Sigmoid colon (tissue), 7 donors: ENCODE measurements around the gene STRBP. TPM values are rescaled to one million over a fixed set of nuclear protein-coding genes. Genes with fewer than 3 reads are reported as not detected.

Experiments used
- DNase-seq: peaks from one replicate; pipeline ENCODE4 v3.0.0-alpha.2; 2019
- H3K27ac ChIP-seq, 4 donors: fragments of 200-600 bp; sonication (generic); one replicate each; pipeline ENCODE4 v1.5.1; 2016 to 2019; ENCODE audit warnings: mild to moderate bottlenecking in 1 of 4
- H3K27me3 ChIP-seq, 3 donors: fragments of 200-600 bp; sonication (generic); one replicate each; pipeline ENCODE4 v1.5.1; 2019; ENCODE audit warnings: mild to moderate bottlenecking in 1 of 3
- H3K36me3 ChIP-seq, 4 donors: fragments of 200-600 bp; sonication (generic); one replicate each; pipeline ENCODE4 v1.5.1; 2016 to 2019
- H3K4me1 ChIP-seq, 4 donors: fragments of 200-600 bp; sonication (generic); one replicate each; pipeline ENCODE4 v1.5.1; 2017 to 2019
- H3K4me3 ChIP-seq, 4 donors: fragments of 200-600 bp; sonication (generic); one replicate each; pipeline ENCODE4 v1.5.1; 2017 to 2019; ENCODE audit warnings: mild to moderate bottlenecking in 2 of 4, moderate library complexity in 1 of 4
- H3K9me3 ChIP-seq, 4 donors: fragments of 200-600 bp in 3 of 4; sonication (generic) in 3 of 4; one replicate each; pipeline versions ENCODE4 v1.5.1 to v1.6.1; 2013 to 2019
- EP300 ChIP-seq, 4 donors: sonication (generic); formaldehyde crosslinking; IDR thresholded peaks; one replicate each; pipeline ENCODE4 v1.6.1; 2017; ENCODE audit warnings: antibody characterized with exemption in 4 of 4
- POLR2A ChIP-seq, 2 donors: fragments of 450-650 bp; IDR thresholded peaks; one replicate each; pipeline ENCODE4 v1.6.1; 2016; ENCODE audit warnings: antibody characterized with exemption in 2 of 2, mild to moderate bottlenecking in 2 of 2, moderate library complexity in 2 of 2
- POLR2AphosphoS5 ChIP-seq, 4 donors: sonication (generic); formaldehyde crosslinking; IDR thresholded peaks; one replicate each; pipeline ENCODE4 v1.6.1; 2017; ENCODE audit warnings: antibody characterized with exemption in 4 of 4
- WGBS, 2 donors: extraction: QIAGEN DNeasy Blood & Tissue Kit; methylation state at CpG; one replicate each; pipeline ENCODE4 v1.1.7; 2013; 5-methylcytosine and 5-hydroxymethylcytosine counted together
- intact Hi-C: fragments of 100-400 bp; cut with DNase I; formaldehyde crosslinking; loops from one replicate; pipeline ENCODE4 v1.15.1; 2023
- polyA plus RNA-seq, 3 donors: library from polyadenylated mRNA; stranded (reverse); fragments of 200-250 nt; gene quantifications; one replicate each; pipeline ENCODE4 v1.2.3, GENCODE V29; 2013
- total RNA-seq, 4 donors: library from RNA; depleted of rRNA; stranded (reverse); fragments of >200 nt; gene quantifications; one replicate each; pipeline ENCODE4 v1.1.0, GENCODE V29; 2016
- TF ChIP-seq, protein P1 (sequence below), 4 experiments: fragments of 450-650 bp in 3 of 4; fragments of 200-600 bp in 1 of 4; IDR thresholded peaks; one replicate each; pipeline ENCODE4 v1.5.1; 2016 to 2019; ENCODE audit warnings: antibody characterized with exemption in 4 of 4, mild to moderate bottlenecking in 3 of 4, moderate library complexity in 2 of 4
- donor health status: healthy with polysubstance abuse.
- donor health status: Bipolar disorder and iron deficiency.
- donor health status: healthy.

STRBP gene
- total RNA-seq (10 to 100 TPM; 13.3 to 18.2 (median 16.1) TPM), polyA plus RNA-seq (10 to 100 TPM; 18.0 to 32.2 (median 29.4) TPM)

DNA sequence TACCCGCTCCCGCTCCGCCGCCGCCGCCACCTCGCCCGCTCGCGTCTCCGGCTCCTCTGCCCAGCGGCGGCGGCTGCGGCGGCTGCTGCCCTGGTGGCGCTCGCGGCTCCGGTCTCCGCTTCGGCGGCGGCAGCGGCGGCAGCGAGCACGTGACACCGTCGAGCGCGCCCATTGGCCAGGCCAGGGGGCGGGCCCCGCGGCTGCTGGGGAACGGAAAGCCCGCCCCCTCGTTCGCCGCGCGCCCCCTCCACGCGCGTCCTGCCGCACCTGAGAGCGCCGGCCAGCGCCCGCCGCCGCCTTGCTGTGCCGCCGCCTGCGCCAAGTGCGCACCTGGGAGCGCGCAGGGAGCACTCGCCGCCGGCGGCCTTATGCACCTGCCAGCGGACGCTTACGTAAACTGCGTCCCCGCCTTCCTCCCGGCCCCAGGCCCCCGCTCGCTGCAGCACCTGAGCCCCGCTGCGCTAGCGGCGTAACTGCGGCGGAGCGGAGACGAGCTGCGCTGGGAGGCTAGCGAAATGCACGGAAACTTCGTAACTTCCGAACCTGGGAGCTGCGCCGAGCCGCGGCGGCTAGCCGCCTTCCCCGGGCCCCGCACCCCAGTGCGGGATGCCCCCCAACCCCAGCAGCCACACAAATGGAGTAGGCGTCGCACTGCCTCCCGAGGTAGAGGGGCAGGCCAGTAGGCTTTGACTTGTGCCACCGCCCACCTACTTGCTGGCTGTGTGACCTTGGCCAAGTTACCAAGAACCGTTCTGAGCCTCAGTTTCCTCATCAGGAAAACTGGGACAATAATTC, at the start of gene STRBP:
Gene STRBP (minus strand): TSS at position 122 of the 795 bp plus-strand sequence. CDS start 84,452 bp downstream, outside the sequence.
- peak; percentile 92 for DNase-seq
- Histone ChIP-seq H3K4me1 (peaks cover 0 to 14% (median 13%) of the 10 kb centered on the region in 4 donors), H3K27me3 (no peaks in the 10 kb centered on the region), H3K4me3 (peak within 1 kb of the TSS; percentile 61 to 94 (median 76)), H3K27ac (peak within 1 kb of the TSS; percentile 70 to 75 (median 72)), H3K9me3 (no peaks in the 10 kb centered on the region), H3K36me3 (no peaks in the 10 kb centered on the region)
- intact Hi-C loops, result loop anchor here (5.0 kb wide), 1 partner anchor 79 kb away; no protein-coding TSS in a partner anchor
- TF ChIP-seq POLR2AphosphoS5 (IDR thresholded peaks at IDR 0.05), result peak in 1 of 4 donors; percentile 28
- TF ChIP-seq, protein P1, sequence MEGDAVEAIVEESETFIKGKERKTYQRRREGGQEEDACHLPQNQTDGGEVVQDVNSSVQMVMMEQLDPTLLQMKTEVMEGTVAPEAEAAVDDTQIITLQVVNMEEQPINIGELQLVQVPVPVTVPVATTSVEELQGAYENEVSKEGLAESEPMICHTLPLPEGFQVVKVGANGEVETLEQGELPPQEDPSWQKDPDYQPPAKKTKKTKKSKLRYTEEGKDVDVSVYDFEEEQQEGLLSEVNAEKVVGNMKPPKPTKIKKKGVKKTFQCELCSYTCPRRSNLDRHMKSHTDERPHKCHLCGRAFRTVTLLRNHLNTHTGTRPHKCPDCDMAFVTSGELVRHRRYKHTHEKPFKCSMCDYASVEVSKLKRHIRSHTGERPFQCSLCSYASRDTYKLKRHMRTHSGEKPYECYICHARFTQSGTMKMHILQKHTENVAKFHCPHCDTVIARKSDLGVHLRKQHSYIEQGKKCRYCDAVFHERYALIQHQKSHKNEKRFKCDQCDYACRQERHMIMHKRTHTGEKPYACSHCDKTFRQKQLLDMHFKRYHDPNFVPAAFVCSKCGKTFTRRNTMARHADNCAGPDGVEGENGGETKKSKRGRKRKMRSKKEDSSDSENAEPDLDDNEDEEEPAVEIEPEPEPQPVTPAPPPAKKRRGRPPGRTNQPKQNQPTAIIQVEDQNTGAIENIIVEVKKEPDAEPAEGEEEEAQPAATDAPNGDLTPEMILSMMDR (IDR thresholded peaks at IDR 0.05), result no peak
- 0 to 1% methylated on average over 97 of the region's 97 CpGs for WGBS, 2 donors

DNA sequence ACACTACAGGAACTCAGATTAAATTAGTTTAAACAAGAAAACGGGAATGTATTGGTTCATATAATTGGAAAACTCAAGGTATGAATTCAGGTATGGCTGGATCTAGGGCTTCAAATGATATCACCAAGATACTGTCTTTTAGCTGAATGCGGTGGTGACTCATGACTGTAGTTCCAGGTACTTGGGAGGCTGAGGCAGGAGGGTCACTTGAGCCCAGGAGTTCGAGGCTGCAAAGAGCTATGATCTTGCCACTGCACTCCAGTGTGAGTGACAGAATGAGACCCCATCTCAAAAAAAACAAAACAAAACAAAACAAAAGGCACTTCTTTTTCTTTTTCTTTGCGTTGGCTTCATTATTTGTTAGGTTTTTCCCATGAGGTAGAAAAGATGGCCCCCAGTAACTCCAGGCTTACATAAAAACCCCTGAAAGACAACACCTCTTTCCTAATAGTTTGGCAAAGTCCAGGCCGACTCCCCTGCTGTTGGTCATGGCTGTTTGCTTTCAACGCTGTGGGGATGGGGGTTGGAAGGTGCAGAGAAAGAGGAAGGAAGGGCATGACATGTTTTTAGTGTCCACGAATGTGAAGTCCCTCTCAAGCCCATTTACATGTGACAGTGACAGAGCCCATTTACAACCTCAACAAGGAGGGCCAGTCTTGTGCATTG, 47.8 kb upstream of the STRBP start:
- peaks cover 0 to 21% (median 17%) of the 10 kb centered on the region in 4 donors for H3K4me1 ChIP-seq
- 67 to 73% methylated on average over 7 of the region's 7 CpGs for WGBS, 2 donors
- H3K36me3 ChIP-seq, result no peaks in the 10 kb centered on the region
- intact Hi-C loops, result no loop called here
- DNase-seq, result no peak
- H3K9me3 ChIP-seq, result no peaks in the 10 kb centered on the region
- no peak overlapping the region for H3K27ac ChIP-seq
- no peaks in the 10 kb centered on the region for H3K27me3 ChIP-seq
- no peak for TF ChIP-seq EP300 (IDR thresholded peaks at IDR 0.05)
- no peak for TF ChIP-seq POLR2A (IDR thresholded peaks at IDR 0.05)
- no peak for TF ChIP-seq POLR2AphosphoS5 (IDR thresholded peaks at IDR 0.05)
- TF ChIP-seq, protein P1 (IDR thresholded peaks at IDR 0.05), result no peak
- no peak overlapping the region for H3K4me3 ChIP-seq

DNA sequence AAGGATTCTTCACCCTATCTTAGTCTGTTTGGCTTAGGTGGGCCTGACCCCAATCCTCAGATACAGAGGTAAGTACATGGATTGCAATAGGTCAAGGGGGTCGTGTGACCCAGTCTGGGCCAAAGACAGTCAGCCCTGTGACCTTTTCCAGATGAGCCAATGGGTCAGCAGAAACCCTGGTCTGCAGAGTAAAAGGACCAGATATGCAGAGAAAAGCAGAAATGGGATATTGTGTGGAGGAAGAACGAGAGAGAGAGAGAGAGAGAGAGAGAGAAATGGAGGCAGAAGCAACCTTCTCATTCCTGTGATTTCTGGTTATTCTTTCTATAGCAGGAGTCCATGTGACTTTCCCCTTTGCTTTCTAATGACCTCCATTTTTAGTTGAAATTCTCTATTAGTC, 47.2 kb upstream of the STRBP start:
- H3K9me3 ChIP-seq, result no peaks in the 10 kb centered on the region
- no peaks in the 10 kb centered on the region for H3K27me3 ChIP-seq
- intact Hi-C loops, result no loop called here
- TF ChIP-seq POLR2AphosphoS5 (IDR thresholded peaks at IDR 0.05), result no peak
- TF ChIP-seq, protein P1 (IDR thresholded peaks at IDR 0.05), result no peak
- 78 to 80% methylated on average over 2 of the region's 2 CpGs for WGBS, 2 donors
- no peak overlapping the region for H3K4me3 ChIP-seq
- H3K27ac ChIP-seq, result no peak overlapping the region
- DNase-seq, result no peak
- no peaks in the 10 kb centered on the region for H3K36me3 ChIP-seq
- peaks cover 0 to 21% (median 17%) of the 10 kb centered on the region in 4 donors for H3K4me1 ChIP-seq

DNA sequence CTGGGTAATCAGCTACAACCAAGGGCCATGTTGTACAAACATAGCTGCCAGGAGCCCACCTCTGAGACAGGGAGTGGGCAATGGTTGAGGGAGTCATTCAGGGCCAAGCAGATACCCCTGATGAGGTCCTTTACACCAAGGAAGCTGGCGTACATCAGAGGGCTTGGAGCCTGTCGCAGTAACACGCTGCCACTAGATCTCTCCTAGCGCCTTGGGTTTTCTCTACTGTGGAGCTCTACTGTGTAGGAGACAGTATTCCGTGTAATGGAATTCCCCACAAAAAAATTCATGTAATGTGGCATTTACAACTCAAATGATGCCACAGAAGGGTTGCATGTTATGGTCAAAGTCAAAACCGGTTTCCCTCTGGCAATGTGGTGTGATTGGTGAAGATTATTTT, 46.2 kb upstream of the STRBP start:
- no peak overlapping the region for H3K27ac ChIP-seq
- 96 to 97% methylated on average over 6 of the region's 6 CpGs for WGBS, 2 donors
- no peaks in the 10 kb centered on the region for H3K9me3 ChIP-seq
- peaks cover 0 to 19% (median 16%) of the 10 kb centered on the region in 4 donors for H3K4me1 ChIP-seq
- DNase-seq, result no peak
- no peaks in the 10 kb centered on the region for H3K27me3 ChIP-seq
- intact Hi-C loops, result no loop called here
- H3K36me3 ChIP-seq, result no peaks in the 10 kb centered on the region
- TF ChIP-seq EP300 (IDR thresholded peaks at IDR 0.05) (no peak), POLR2AphosphoS5 (IDR thresholded peaks at IDR 0.05) (no peak), POLR2A (IDR thresholded peaks at IDR 0.05) (no peak)
- TF ChIP-seq, protein P1 (IDR thresholded peaks at IDR 0.05), result no peak
- H3K4me3 ChIP-seq, result no peak overlapping the region
